HG02870 (cell line): ENCODE measurements around the gene PHOX2A.
A peak's percentile ranks its signal among the peaks of the same experiment; 100 is the strongest.
"Not testable (repeated sequence)": the region's sequence is repeated elsewhere in the genome, so short reads cannot be mapped to it uniquely, and the experiment has no call there.

Source experiments
- ATAC-seq: cut with Tn5 transposase; IDR thresholded peaks from one replicate; pipeline ENCODE4 v1.9.1; 2021; ENCODE audit warnings: mild to moderate bottlenecking, moderate library complexity; ENCODE audit not compliant: unreplicated experiment

PHOX2A gene

GRCh38 chr11:72223615-72224563 is 20.1 kb downstream of the PHOX2A start:
- peak; percentile 50 for ATAC-seq

DNA sequence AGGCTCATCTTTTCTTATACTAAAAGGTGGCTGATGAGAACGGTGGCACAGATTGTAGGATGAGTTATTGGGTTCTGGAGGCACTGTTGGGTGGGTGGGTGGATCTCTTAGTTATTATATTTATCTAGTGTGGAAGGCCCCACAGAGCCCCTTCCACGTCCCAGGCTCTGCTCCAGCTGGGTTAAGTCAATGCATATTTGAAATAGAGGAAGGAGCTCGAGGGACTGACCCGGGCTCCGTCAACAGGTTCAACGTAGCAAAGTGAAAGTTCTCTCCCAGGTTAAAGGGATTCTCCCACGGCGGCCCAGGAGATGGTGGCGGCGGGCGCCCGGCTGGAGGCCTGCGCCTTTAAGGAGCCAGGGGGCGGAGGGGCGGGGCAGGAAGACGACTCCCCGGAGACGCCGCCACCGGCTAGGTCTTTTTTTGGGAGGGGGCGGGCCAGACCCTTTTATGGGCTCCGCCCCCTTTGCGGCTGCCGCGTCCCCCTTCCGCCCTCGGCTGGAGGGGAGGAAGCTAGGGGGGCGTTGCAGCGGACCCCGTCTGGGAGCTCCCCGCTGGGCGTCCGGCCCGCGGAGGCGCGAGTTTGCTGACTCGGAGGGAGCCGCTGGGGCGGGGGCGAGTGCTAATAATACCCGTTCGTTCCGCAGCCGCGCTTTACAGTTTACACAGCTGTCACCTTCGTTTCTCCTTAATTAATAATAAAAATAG is 20.9 kb downstream of the PHOX2A start:
- ATAC-seq = peak; percentile 64

DNA sequence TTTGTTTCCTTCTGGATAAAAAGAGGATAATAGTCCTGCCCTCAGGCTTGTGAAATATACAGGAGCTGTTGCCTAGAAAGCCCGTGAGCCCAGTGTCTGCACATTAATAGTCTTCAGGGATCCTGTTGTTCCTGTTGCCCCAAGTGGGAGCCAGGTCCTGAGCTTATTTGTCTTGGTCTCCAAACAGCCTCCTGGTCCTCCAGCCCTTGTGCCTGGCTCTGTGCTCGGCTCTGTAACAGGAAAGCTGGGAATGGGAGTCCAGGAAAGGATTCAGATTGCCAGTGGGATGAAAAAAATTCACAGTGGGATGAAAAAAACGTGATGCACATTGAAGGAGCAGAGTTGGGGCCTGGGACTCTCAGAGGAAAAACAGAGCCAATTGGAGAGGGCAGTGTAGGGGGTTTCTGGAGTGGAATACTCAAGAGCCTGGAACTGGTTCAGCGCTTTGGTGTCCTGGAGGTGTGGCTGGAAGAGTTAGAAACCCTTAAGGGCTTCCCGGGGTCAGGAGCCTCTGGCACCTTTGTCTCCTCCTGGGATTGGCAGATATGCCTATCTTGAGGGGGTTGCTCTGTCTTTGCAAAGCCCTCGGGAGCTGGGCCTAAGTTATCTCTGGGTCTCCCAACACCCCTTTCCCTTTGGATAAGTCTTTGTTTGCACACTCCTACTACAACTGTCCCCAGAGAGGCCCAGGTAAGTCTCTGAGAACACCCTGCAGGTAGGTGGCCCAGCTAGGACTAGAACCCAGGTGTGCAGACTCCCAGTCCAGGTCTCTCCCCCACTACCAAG is 21.7 kb downstream of the PHOX2A start:
- ATAC-seq = no peak

DNA sequence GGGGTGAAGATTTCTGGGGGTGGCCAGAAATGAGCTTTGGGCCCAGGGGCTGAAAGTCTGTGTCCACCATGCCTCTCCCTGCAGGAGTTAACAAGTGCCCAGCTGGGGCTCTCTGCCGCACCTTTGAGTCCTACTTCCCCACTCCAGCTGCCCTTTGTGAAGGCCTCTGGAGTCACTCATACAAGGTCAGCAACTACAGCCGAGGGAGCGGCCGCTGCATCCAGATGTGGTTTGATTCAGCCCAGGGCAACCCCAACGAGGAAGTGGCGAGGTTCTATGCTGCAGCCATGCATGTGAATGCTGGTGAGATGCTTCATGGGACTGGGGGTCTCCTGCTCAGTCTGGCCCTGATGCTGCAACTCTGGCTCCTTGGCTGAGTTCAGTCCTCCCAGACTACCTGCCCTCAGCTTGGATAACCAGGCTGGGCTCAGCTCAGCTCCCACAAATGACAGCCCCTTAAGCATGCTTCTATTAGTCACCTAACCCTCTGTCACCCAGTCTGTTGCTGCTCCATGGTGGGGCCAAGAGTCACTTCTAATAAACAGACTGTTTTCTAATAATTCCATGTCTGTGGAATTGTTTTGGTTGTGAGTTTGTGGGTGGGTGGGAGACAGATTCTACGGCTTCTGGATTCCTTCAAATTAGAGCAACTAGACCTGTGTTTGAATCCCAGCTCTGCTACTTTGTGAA is 22.4 kb downstream of the PHOX2A start:
- no peak for ATAC-seq

DNA sequence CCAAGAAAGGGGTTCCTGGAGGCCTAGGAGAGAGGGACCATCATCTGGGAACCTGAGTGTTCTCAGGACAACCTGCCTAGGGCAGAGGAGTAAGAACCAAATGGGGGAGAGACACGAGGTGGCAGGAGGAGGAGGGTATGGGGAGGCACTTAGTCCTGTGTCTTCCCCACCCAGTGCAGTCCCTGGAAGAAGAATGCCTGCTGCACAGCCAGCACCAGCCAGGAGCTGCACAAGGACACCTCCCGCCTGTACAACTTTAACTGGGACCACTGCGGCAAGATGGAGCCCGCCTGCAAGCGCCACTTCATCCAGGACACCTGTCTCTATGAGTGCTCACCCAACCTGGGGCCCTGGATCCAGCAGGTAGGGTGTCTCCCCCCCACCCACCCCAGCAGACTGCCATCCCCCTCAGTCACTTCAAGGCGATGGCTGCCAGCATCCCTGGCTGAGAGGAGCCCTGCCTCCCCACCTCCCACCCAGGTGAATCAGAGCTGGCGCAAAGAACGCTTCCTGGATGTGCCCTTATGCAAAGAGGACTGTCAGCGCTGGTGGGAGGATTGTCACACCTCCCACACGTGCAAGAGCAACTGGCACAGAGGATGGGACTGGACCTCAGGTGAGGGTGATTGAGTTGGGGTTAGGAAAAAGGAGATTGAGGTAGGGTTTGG is 23.1 kb downstream of the PHOX2A start:
- no peak for ATAC-seq

- ATAC-seq = no peak
Observed at GRCh38 chr11:72218251-72218745, 25.7 kb downstream of the PHOX2A start.

GRCh38 chr11:72217841-72218240 is 26.1 kb downstream of the PHOX2A start:
- ATAC-seq = no peak

DNA sequence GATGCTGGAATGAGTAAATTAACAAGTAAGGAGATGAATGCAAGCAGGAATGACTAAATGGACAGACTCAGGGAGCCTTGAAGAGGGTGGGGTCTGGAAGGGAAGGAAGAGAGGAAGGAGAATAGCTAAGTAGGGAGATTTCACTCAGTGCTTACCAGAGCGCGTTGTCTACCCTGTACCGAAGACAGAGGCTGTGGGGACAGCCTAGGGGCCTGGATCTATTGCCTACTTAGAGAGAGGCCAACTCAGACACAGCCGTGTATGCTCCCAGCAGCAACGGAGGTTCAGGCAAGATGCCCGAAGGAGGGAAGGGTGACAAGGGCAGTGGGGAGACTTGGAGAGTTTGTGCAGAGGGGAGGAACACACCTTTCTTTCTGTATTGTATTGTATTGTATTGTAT is 27.3 kb downstream of the PHOX2A start, which contains the start of gene FOLR2:
Gene FOLR2, plus strand, starts transcription at position 157 of the 400 bp plus-strand sequence. CDS start 1,791 bp downstream, outside the sequence.
- no peak for ATAC-seq

- ATAC-seq = no peak
Observed at GRCh38 chr11:72209101-72209500, 34.9 kb downstream of the PHOX2A start.

- ATAC-seq = no peak
Observed at GRCh38 chr11:72208281-72208680, 35.7 kb downstream of the PHOX2A start.

GRCh38 chr11:72206794-72207193 is 37.2 kb downstream of the PHOX2A start:
- ATAC-seq = not testable (repeated sequence)

GRCh38 chr11:72204886-72205285 is 39.1 kb downstream of the PHOX2A start:
- ATAC-seq = no peak

- no peak for ATAC-seq
Observed at GRCh38 chr11:72203163-72203562, 40.8 kb downstream of the PHOX2A start.

- ATAC-seq = no peak
Observed at GRCh38 chr11:72202571-72202970, 41.4 kb downstream of the PHOX2A start.

- ATAC-seq = not testable (repeated sequence)
Observed at GRCh38 chr11:72201445-72201844, 42.5 kb downstream of the PHOX2A start.

GRCh38 chr11:72195518-72196270 is 48.3 kb downstream of the PHOX2A start:
- no peak for ATAC-seq

GRCh38 chr11:72191961-72192381 is 52.0 kb downstream of the PHOX2A start, which contains the start of gene FOLR1:
Gene FOLR1 (plus strand): TSS chr11:72192140. CDS start chr11:72192174, 34 bp downstream.
- no peak for ATAC-seq

- no peak for ATAC-seq
Observed at GRCh38 chr11:72190631-72191071, 53.3 kb downstream of the PHOX2A start.
